HG03378 (cell line): ENCODE measurements around the gene MAU2.

Source experiments
- ATAC-seq: cut with Tn5 transposase; IDR thresholded peaks from one replicate; pipeline ENCODE4 v1.9.1; 2021; ENCODE audit warnings: mild to moderate bottlenecking, moderate library complexity; ENCODE audit not compliant: unreplicated experiment

Gene MAU2

DNA sequence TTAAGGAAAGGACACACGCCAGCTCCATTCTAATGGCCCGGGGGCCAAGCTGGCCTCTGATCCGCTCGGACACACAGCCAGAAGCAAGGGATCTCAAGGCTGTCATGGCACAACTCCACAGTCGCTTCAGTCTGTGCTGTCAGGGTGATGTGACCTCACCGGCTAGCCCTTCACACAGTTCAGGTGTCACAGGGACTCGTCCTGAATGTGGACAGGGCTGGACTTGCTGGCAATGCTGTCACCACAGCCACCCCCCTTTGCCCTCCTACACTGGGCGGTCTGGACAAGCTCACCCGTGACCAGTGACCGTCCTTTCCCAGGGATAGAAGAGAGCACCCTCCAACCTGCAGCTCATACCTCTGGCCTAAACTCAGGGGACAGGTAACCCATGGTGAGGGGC lies 15.6 kb upstream of the MAU2 start:
- no peak for ATAC-seq

DNA sequence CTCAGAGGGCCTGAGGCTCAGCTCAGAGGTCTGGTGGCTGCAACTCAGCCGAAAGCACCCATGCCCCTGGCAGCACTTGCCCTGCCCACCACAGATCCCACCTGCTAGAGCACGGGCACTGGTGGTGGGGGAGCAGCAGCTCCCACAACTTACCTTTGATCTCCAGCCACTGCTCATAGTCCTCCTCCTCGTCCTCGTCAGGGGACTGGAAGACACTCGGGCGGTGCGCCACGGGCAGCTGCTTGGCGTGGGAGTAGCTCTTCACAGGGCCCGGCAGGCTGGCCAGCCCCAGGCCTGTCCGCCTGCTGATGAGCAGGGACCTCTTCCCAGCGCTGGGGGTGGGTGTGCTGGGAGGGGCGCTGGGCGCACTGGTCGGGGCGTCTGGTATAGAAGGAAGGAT lies 14.9 kb upstream of the MAU2 start:
- ATAC-seq: no peak

DNA sequence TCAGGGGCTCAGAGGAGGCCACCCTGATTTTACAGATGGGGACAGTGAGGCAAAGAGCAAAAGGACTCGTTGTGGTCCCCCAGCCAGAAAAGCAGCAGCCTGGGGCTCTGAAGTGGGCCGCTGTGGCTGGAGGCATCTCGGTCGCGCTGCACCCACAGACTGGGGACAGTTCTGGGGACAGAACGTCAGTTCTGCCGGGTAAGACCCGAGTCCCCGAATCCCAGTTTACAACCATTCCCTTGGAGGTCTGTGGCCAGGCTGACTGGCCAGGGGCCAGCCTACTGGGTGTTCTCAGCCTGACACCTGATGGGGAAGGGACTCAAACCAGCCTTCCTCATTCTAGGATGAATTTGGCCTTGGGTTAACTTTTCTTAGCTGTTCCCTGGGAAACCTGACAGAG lies 14.4 kb upstream of the MAU2 start:
- ATAC-seq: no peak

- no peak for ATAC-seq
These were observed 12.3 kb upstream of the MAU2 start for GRCh38 chr19:19308373-19308772.

DNA sequence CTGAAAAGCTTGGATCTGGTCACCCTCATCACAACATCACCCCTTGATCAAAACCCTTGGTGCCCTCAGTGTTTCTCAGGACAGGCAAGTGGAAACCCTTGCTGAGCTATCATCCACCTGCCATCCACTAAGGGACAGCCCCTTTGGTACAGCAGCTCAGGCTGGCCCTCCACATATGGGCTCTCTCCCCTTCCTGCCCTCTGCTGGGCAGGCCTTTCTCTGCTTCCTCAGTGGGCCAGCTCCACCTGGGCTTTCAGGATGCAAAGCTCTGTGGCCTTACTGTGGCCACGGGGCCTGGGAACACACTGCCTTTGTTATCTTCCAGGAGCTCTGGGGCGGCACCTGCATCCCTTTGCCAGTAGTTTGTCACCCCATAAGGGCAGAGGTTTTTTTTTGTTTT lies 5.2 kb upstream of the MAU2 start:
- ATAC-seq: no peak

GRCh38 chr19:19316082-19316481 lies 4.5 kb upstream of the MAU2 start:
- ATAC-seq: no peak

GRCh38 chr19:19319732-19320360 lies 783 bp upstream of the MAU2 start:
- ATAC-seq: peak; percentile 22

GRCh38 chr19:19321141-19321577 lies 530 bp downstream of the MAU2 start:
- no peak for ATAC-seq

GRCh38 chr19:19324059-19324770 lies 3.6 kb downstream of the MAU2 start:
- ATAC-seq: no peak

DNA sequence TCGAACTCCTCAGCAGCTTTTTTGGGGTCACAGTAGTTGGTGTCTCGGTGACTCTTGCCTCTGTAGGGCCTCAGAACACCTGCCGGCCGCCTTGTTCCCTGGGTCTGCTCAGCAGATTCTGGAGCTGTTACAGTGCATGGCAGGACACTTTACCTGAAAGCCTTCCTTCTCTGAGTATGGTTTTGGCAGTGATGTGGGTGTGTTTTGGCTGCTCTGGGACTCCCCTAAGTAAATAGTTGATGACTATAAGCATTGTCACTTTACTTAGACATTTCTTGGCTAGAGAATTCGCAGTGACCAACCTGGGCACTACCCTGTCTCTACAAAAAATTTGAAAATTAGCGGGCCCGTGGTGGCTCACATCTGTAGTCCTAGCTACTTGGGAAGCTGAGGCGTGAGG lies 7.0 kb downstream of the MAU2 start:
- ATAC-seq: no peak

- no peak for ATAC-seq
These were observed 8.5 kb downstream of the MAU2 start for GRCh38 chr19:19329126-19329525.

- no peak for ATAC-seq
These were observed 13.7 kb downstream of the MAU2 start for GRCh38 chr19:19334063-19334988.

GRCh38 chr19:19334989-19335344 lies 14.3 kb downstream of the MAU2 start:
- no peak for ATAC-seq

DNA sequence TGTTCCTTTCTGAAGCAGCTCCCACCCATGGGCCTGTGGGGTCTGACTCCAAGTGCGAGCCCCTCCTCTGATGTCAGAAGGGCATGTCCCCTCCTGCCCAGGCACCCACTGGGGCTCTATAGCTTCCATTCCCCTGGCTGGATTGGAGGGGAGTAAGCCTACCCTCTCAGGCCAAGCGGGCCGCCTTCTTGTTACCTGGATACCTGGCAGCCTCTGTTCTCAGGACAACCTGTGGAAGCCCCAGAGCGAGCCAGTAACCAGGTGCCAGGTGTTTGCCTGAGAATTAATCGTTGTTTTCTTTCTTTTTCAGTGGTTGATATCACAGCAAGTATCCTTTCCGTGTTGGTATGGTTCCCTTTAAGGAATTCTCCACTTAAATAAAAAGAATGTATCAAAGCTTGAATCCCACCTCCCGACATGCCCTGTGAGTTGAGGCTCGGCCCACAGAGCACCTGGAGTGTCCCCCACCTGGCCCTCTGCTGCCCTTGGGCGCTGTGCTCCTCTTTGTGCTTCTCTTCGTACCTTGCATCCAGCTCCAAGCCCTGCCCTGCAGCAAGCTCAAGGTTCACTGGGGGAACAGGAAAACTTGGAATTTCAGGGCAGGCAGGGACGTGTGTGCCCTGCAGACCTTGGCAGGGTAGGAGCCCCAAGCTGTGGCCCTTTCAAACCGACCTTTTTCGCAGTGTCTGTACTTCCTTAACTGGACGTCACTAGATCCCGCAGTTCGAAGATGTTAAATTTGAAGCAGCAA lies 15.0 kb downstream of the MAU2 start:
- ATAC-seq: no peak

DNA sequence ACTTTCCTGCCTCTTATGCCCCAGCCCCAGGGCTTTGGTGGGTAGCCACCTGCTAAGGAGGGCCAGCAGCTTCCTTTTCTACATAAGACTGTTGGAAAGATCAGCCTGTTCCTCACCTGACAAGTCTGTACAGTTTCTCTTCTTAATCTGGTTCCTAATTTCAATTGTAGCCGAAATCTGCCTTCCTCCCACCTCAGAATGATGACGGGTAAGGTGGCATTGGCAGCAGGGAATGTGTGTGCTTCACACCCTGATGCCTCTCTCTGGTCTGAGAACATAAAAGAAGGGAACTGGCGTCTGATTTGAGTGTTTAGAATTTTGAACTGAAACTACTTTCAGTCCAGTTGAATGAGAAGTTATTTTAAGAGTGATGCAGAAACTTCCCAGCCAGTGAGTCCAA lies 16.0 kb downstream of the MAU2 start:
- no peak for ATAC-seq

DNA sequence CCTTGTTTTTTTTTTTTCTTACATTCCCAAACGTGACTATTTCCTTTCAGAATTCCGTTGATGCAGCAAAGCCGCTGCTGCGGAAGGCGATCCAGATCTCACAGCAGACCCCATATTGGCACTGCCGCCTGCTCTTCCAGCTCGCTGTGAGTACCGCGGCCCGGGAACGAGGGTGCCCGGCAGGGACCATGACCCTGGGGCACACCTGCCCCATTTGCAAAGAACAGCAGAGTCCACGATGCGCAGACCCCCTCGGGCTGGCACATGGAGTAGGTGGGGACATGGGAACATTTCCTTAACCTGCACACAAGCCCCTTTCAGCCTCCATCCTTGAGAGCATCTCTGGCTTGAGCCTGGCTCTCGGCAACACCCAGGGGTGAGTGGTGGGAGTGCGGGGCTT lies 16.5 kb downstream of the MAU2 start:
- no peak for ATAC-seq

DNA sequence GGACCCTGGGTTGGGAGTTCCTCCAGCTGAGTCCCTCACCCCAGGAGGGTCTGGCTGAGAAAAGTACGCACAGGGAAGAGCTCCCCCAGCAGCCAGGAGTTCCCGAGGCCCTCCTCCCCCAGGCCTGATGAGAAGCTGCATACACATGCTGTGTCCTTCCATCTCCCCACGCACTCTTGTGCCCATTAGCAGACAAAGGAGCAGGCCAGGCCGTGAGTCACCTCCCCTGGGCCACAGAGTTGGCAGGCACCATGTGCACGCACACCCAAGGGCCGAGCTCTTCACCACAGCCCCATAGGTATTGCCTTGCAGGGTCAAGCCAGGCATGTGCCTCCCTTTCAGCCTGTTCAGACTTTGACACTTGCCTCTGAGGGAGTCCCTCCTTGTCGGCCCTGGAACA lies 17.5 kb downstream of the MAU2 start:
- ATAC-seq: no peak

DNA sequence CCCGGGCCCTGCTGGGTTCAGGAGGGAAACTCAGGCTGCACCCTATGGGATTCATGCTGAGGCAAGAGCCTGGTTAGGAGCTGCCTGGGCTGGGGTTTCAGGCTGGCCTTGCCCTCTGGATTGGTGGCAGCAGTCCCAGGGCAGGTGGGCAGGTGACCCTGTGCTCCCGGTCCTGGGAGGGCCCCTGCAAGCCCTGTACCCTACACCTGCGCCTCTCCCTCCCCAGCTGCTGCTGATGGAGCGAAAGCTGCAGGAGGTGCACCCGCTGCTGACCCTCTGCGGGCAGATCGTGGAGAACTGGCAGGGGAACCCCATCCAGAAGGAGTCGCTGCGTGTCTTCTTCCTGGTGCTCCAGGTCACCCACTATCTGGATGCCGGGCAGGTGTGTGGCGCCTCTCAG lies 20.4 kb downstream of the MAU2 start:
- ATAC-seq: no peak

GRCh38 chr19:19342086-19343015 lies 21.7 kb downstream of the MAU2 start:
- ATAC-seq: no peak

- no peak for ATAC-seq
These were observed 22.4 kb downstream of the MAU2 start for GRCh38 chr19:19343016-19343362.
